Choroid plexus epithelial cell (primary cell): Measurements from ENCODE around the gene PRRX2.

Experiments used
- DNase-seq: peaks from one replicate; pipeline ENCODE4 v3.0.0-alpha.2; 2010; ENCODE audit warnings: low read depth
- H3K4me3 ChIP-seq: 2 replicates; pipeline ENCODE4 v1.5.1; 2011; ENCODE audit warnings: low read depth, mild to moderate bottlenecking, control low read depth, low read length, moderate library complexity
- CTCF ChIP-seq: conservative IDR thresholded peaks from 2 replicates; pipeline ENCODE4 v1.5.1; 2011; ENCODE audit warnings: low read depth, mild to moderate bottlenecking, control low read depth, inconsistent platforms, low read length, moderate library complexity

The PRRX2 gene

GRCh38 chr9:129720865-129721545 is 55.6 kb downstream of the PRRX2 start:
- H3K4me3 ChIP-seq: no peak overlapping the region
- DNase-seq: no peak
- no peak for TF ChIP-seq CTCF

GRCh38 chr9:129722913-129723312 is 57.5 kb downstream of the PRRX2 start:
- no peak for DNase-seq
- no peak overlapping the region for H3K4me3 ChIP-seq
- no peak for TF ChIP-seq CTCF

GRCh38 chr9:129724456-129725190 is 59.2 kb downstream of the PRRX2 start:
- H3K4me3 ChIP-seq: no peak overlapping the region
- no peak for TF ChIP-seq CTCF

GRCh38 chr9:129725795-129726251 is 60.4 kb downstream of the PRRX2 start:
- H3K4me3 ChIP-seq: no peak overlapping the region
- TF ChIP-seq CTCF: no peak
- DNase-seq: no peak

More at GRCh38 chr9:129724456-129725190, 59.2 kb downstream of the PRRX2 start:
- DNase-seq: no peak

- peak overlapping the region; percentile 28 for H3K4me3 ChIP-seq
- DNase-seq: peak; percentile 81
- TF ChIP-seq CTCF: peak; percentile 94
Observed at GRCh38 chr9:129726322-129727160, 61.1 kb downstream of the PRRX2 start.

GRCh38 chr9:129728744-129729143 is 63.3 kb downstream of the PRRX2 start:
- DNase-seq: no peak
- no peak overlapping the region for H3K4me3 ChIP-seq
- TF ChIP-seq CTCF: no peak
